Hepatocyte (in vitro differentiated cells): ENCODE results near the gene ISYNA1.

Experiments
- EZH2 ChIP-seq: fragments of 200-600 bp; sonication (generic); IDR thresholded peaks from 2 replicates; pipeline ENCODE4 v1.6.1; 2016; ENCODE audit warnings: antibody characterized with exemption, mild to moderate bottlenecking, borderline replicate concordance
- EZH2phosphoT487 ChIP-seq: fragments of 200-600 bp; sonication (generic); IDR thresholded peaks from one replicate; pipeline ENCODE4 v1.6.1; 2018; ENCODE audit warnings: antibody characterized with exemption, mild to moderate bottlenecking, low read depth, moderate library complexity; ENCODE audit not compliant: unreplicated experiment, severe bottlenecking
- TF ChIP-seq, protein P1 (sequence below): fragments of 200-600 bp; sonication (generic); IDR thresholded peaks from 2 replicates; pipeline ENCODE4 v1.5.1; 2016; ENCODE audit warnings: antibody characterized with exemption, mild to moderate bottlenecking; ENCODE audit not compliant: poor library complexity

DNA sequence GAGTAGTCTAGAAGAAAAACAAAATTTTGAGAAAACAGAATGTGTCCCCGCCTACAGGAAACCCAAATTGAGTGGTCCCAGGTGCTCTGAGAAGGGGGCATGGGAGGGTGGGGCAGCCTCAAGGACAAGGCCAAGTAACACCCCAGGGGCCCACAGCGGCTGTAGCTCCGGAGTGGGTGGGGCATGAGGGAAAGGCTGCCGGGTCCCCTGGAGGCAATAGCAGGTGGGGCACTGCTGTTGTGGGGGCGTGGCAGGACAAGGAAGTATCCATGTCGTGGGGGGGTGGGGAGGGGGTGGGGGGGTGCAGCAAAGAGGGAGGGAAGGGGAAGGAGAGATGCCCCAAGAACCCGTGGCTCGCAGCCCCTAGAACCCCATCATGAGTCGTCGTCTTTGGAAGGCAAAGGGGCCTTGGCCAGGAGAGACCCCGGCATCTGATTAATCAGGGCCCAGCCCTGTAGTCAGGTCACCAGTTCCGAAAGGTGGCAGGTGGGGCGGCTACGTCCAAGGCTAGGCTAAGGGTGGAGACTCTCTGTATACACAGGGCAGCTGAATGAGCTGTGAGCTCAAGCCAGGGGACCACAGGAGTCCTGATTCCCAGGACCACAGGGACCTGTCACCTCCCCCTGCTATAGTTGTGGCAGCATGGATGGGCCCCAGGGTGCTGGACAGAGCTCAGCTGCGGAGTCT, 7.5 kb upstream of the ISYNA1 start:
- TF ChIP-seq, protein P1, sequence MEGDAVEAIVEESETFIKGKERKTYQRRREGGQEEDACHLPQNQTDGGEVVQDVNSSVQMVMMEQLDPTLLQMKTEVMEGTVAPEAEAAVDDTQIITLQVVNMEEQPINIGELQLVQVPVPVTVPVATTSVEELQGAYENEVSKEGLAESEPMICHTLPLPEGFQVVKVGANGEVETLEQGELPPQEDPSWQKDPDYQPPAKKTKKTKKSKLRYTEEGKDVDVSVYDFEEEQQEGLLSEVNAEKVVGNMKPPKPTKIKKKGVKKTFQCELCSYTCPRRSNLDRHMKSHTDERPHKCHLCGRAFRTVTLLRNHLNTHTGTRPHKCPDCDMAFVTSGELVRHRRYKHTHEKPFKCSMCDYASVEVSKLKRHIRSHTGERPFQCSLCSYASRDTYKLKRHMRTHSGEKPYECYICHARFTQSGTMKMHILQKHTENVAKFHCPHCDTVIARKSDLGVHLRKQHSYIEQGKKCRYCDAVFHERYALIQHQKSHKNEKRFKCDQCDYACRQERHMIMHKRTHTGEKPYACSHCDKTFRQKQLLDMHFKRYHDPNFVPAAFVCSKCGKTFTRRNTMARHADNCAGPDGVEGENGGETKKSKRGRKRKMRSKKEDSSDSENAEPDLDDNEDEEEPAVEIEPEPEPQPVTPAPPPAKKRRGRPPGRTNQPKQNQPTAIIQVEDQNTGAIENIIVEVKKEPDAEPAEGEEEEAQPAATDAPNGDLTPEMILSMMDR = no peak
- TF ChIP-seq EZH2 (no peak), EZH2phosphoT487 (no peak)
